Parathyroid adenoma (tissue), 2 donors: Measurements from ENCODE around the gene HK2.

Source experiments
- H2AFZ ChIP-seq: fragments of 300-600 bp; sonication (generic); one replicate; pipeline ENCODE4 v1.7.0; 2017; ENCODE audit warnings: antibody characterized with exemption, mild to moderate bottlenecking
- H3K27ac ChIP-seq: fragments of 300-600 bp; sonication (generic); one replicate; pipeline ENCODE4 v1.7.0; 2017
- H3K27me3 ChIP-seq: fragments of 300-600 bp; sonication (generic); one replicate; pipeline ENCODE4 v1.7.0; 2017; ENCODE audit warnings: low read length; ENCODE audit not compliant: control insufficient read depth, insufficient read depth
- H3K36me3 ChIP-seq: fragments of 300-600 bp; sonication (generic); one replicate; pipeline ENCODE4 v1.7.0; 2017; ENCODE audit warnings: low read length; ENCODE audit not compliant: control insufficient read depth, insufficient read depth
- H3K4me1 ChIP-seq: fragments of 300-600 bp; sonication (generic); one replicate; pipeline ENCODE4 v1.7.0; 2017; ENCODE audit warnings: control low read depth
- H3K4me2 ChIP-seq: fragments of 300-600 bp; sonication (generic); one replicate; pipeline ENCODE4 v1.7.0; 2017; ENCODE audit warnings: low read length
- H3K4me3 ChIP-seq: fragments of 300-600 bp; sonication (generic); one replicate; pipeline ENCODE4 v1.7.0; 2017; ENCODE audit warnings: low read depth, low read length
- H3K79me2 ChIP-seq: fragments of 300-600 bp; sonication (generic); one replicate; pipeline ENCODE4 v1.7.0; 2017; ENCODE audit warnings: control low read depth
- H3K9ac ChIP-seq: fragments of 300-600 bp; sonication (generic); one replicate; pipeline ENCODE4 v1.7.0; 2017; ENCODE audit warnings: mild to moderate bottlenecking
- H3K9me3 ChIP-seq: fragments of 300-600 bp; sonication (generic); one replicate; pipeline ENCODE4 v1.7.0; 2017; ENCODE audit warnings: low read length; ENCODE audit not compliant: control insufficient read depth
- TF ChIP-seq, protein P1 (sequence below): fragments of 300-600 bp; sonication (generic); IDR thresholded peaks from one replicate; pipeline ENCODE4 v1.7.0; 2017; ENCODE audit warnings: antibody characterized with exemption, mild to moderate bottlenecking
- donor health status: primary hyperparathyroidism.

The HK2 gene

DNA sequence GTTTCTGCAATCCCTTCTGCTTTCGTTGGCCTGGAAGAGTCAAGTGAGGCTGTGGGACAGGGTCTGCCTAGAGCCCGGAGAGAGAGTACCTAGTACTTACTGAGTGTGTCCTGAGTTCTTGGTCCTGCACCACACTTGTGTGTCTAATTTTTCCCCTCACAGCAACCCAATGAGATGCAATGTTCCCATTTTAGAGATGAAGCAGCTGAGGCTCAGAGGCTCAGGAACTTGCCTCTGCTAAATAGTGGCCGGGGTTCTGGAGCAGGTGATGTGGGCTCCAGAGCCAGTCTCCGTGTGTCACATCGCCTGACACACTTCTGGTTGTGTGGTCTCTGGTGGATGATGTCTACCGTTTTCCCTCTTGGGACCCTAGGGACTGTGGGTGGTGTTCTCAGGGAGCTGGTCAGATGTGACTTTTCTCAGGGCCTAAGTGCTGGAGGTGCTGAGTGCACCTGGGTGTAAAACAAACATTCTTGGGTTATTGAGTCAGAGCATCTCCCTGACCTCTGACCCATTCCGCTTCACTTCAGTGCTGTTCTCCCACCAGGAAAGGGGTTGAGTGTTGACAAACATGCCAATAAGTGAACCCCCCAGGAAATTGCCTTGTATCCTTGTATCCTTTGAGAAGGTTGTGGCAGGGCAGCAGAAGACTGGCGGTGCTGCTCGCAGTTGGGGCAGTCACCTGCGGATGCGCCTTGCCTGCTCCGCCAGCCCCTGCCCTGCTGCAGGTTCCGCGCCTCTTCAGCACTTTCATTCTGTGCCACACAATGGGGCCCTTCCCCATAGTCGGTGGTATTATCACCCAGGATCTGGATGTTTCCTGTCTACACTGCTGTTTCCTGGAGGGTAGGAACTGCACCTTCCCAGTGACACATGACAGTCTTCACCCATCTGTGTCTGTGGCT, 32.1 kb downstream of the HK2 start:
- Histone ChIP-seq H3K27ac (no peak overlapping the region), H3K4me2 (no peak overlapping the region), H2AFZ (no peak overlapping the region), H3K9ac (no peak overlapping the region), H3K4me3 (no peak overlapping the region), H3K27me3 (no peaks in the 10 kb centered on the region), H3K79me2 (no peaks in the 10 kb centered on the region), H3K36me3 (no peaks in the 10 kb centered on the region), H3K9me3 (no peaks in the 10 kb centered on the region), H3K4me1 (peaks cover 8% of the 10 kb centered on the region)
- TF ChIP-seq, protein P1, sequence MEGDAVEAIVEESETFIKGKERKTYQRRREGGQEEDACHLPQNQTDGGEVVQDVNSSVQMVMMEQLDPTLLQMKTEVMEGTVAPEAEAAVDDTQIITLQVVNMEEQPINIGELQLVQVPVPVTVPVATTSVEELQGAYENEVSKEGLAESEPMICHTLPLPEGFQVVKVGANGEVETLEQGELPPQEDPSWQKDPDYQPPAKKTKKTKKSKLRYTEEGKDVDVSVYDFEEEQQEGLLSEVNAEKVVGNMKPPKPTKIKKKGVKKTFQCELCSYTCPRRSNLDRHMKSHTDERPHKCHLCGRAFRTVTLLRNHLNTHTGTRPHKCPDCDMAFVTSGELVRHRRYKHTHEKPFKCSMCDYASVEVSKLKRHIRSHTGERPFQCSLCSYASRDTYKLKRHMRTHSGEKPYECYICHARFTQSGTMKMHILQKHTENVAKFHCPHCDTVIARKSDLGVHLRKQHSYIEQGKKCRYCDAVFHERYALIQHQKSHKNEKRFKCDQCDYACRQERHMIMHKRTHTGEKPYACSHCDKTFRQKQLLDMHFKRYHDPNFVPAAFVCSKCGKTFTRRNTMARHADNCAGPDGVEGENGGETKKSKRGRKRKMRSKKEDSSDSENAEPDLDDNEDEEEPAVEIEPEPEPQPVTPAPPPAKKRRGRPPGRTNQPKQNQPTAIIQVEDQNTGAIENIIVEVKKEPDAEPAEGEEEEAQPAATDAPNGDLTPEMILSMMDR, result no peak

DNA sequence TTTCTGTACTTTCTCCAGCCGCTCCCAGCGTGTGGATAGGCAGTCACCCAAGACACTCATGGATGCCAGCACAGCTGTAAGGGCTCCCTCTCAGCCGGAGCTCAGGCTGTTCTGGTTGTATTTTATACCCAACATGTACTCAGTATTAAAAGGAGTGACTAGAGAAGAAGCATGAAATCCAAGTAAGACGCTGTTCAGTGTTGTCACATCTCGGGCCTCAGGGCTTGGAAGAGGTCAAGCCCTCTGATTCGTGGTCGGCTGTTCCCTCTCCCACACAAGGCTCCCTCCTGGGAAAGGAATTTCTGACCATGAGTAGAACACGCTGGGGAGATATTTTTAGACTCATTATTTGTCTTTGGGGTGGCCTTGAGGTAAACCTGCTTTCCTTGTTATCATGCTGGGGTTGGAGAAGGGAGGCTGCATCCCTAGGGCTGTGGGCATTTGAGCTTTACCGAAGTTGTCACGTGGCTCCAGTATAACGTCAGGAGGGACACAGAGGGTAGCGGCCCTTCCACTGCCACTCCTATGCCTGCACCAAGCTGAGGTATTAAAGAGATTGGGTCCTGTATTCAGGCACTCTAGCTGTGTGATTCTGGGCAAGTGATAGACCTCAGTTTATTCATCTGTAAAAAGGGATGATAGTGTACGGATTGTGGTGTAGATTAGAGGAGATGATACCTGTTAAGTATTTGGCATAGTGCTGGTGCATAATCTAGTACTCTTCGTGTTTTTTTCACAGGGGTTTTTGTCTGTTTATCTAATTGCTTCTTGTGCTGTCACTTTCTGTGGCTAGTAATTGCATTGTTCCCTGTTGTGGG, 34.1 kb downstream of the HK2 start:
- H3K4me2 ChIP-seq, result no peak overlapping the region
- H3K4me3 ChIP-seq, result no peak overlapping the region
- no peaks in the 10 kb centered on the region for H3K36me3 ChIP-seq
- H3K79me2 ChIP-seq, result no peaks in the 10 kb centered on the region
- no peaks in the 10 kb centered on the region for H3K27me3 ChIP-seq
- no peak overlapping the region for H2AFZ ChIP-seq
- H3K4me1 ChIP-seq, result peaks cover 4% of the 10 kb centered on the region
- TF ChIP-seq, protein P1, result no peak
- no peak overlapping the region for H3K9ac ChIP-seq
- no peaks in the 10 kb centered on the region for H3K9me3 ChIP-seq
- no peak overlapping the region for H3K27ac ChIP-seq

DNA sequence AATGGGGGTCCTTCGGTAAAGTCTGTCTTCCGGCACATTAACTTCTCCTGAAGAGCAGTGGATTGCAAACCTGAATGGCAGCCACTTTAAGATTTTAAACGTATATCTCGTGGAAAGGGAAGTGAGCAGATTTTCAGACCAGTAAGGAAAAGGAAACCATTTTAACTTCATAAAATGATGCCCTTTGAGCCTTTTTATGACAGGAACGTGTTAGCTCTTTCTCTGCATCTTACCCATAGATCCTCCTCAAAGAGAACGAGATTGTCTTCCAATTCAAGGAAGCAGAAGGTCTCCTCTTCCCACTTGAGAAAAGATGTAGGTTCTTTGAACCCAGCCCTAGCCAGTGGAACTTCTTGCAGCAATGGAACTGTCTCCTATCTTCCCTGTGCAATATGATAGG, 35.6 kb downstream of the HK2 start:
- Histone ChIP-seq H3K36me3 (no peaks in the 10 kb centered on the region), H3K27ac (no peak overlapping the region), H3K27me3 (no peaks in the 10 kb centered on the region), H3K9me3 (no peaks in the 10 kb centered on the region), H3K4me2 (no peak overlapping the region), H3K79me2 (no peaks in the 10 kb centered on the region), H2AFZ (no peak overlapping the region), H3K4me3 (no peak overlapping the region), H3K4me1 (peaks cover 4% of the 10 kb centered on the region), H3K9ac (no peak overlapping the region)
- TF ChIP-seq, protein P1, result no peak

DNA sequence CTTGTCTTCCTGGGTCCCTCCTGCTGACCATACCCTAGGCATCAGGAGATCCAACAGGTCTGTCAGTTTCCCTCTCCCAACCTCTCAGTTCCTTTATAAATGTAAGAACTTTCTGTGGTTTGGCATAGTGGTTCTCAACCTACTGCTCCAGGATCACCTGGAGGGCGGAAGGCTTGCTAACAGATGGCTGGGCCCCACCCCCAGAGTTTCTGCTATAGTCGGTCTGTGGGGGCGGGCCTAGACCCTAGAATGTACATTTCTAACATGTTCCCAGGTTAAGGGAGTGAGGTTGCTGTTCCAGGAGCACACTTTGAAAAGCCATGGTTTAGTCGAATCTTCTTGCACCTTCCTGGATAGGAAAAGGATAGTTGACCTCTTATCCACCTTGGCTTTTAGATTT, 37.0 kb downstream of the HK2 start:
- Histone ChIP-seq H3K4me2 (no peak overlapping the region), H3K79me2 (no peaks in the 10 kb centered on the region), H3K4me1 (no peaks in the 10 kb centered on the region), H3K4me3 (no peak overlapping the region), H2AFZ (no peak overlapping the region), H3K9ac (no peak overlapping the region), H3K9me3 (no peaks in the 10 kb centered on the region), H3K27ac (no peak overlapping the region), H3K36me3 (no peaks in the 10 kb centered on the region), H3K27me3 (no peaks in the 10 kb centered on the region)
- TF ChIP-seq, protein P1, result no peak
